H1 (cell line): ENCODE data around the gene CTNND2. TPM values are rescaled to one million over a fixed set of nuclear protein-coding genes. Genes with fewer than 3 reads are reported as not detected.
A peak's percentile ranks its signal among the peaks of the same experiment; 100 is the strongest.

Source experiments
- CTCF ChIA-PET: fragments of 300-600 bp; sonication (Branson Sonifier 250); formaldehyde crosslinking; loops from one replicate; lab custom pipeline; 2021; ENCODE audit not compliant: partially characterized antibody; lab: Charles Lee
- POLR2A ChIA-PET: fragments of 300-600 bp; sonication (Branson Sonifier 250); formaldehyde crosslinking; loops from one replicate; lab custom pipeline; 2021; ENCODE audit warnings: inconsistent platforms; ENCODE audit not compliant: partially characterized antibody; lab: Charles Lee
- DNase-seq, 2 experiments: peaks; one replicate each; pipeline versions ENCODE4 v3.0.0 to v3.0.0-alpha.2; 2010 to 2022; ENCODE audit warnings: low spot score in 2 of 2, low read depth in 1 of 2, mixed read lengths in 1 of 2
- FAIRE-seq: peaks from 2 replicates; lab custom pipeline; 2011; peaks lifted over from hg19 to GRCh38; lab: Jason Lieb, UNC
- H2AFZ ChIP-seq: 2 replicates; pipeline ENCODE4 v1.8.1; 2012; ENCODE audit warnings: low read length, inconsistent platforms
- H2AK5ac ChIP-seq: 2 replicates; pipeline ENCODE4 v1.6.1; 2013; ENCODE audit warnings: low read depth, low read length
- H2BK120ac ChIP-seq: replicated peaks from 2 replicates; pipeline ENCODE3; 2013; ENCODE audit warnings: low read depth, low read length, inconsistent platforms
- H2BK12ac ChIP-seq: 2 replicates; pipeline ENCODE4 v1.6.1; 2013; ENCODE audit warnings: low read depth, low read length
- H2BK15ac ChIP-seq: 2 replicates; pipeline ENCODE4 v1.6.1; 2013; ENCODE audit warnings: low read length
- H2BK20ac ChIP-seq: 2 replicates; pipeline ENCODE4 v1.6.1; 2013; ENCODE audit warnings: low read length
- H2BK5ac ChIP-seq: 2 replicates; pipeline ENCODE4 v1.6.1; 2013; ENCODE audit warnings: low read depth, low read length
- H3K14ac ChIP-seq: 2 replicates; pipeline ENCODE4 v1.6.1; 2013; ENCODE audit warnings: inconsistent platforms; ENCODE audit not compliant: insufficient read length
- H3K18ac ChIP-seq: 2 replicates; pipeline ENCODE4 v1.6.1; 2013; ENCODE audit warnings: low read length; ENCODE audit errors: extremely low read depth
- H3K23ac ChIP-seq: 2 replicates; pipeline ENCODE4 v1.6.1; 2013; ENCODE audit warnings: inconsistent platforms; ENCODE audit not compliant: insufficient read length
- H3K23me2 ChIP-seq: 2 replicates; pipeline ENCODE4 v1.6.1; 2013; ENCODE audit warnings: low read depth, low read length
- H3K27ac ChIP-seq: 2 replicates; pipeline ENCODE4 v1.6.1; 2011; ENCODE audit warnings: low read depth, low read length, inconsistent platforms
- H3K27me3 ChIP-seq, 4 experiments: replicated peaks in 1 of 4; 1 replicate in 1 of 4; 2 replicates in 3 of 4; pipeline versions ENCODE4 v1.6.1 to v1.8.1; 2011 to 2013; ENCODE audit warnings: low read length in 3 of 4, mild to moderate bottlenecking in 3 of 4, inconsistent platforms in 2 of 4, mixed read lengths in 2 of 4, moderate library complexity in 1 of 4; ENCODE audit not compliant: control insufficient read depth in 3 of 4, insufficient read depth in 3 of 4; ENCODE audit errors: extremely low read depth in 1 of 4
- H3K36me3 ChIP-seq, 4 experiments: 2 replicates each; pipeline versions ENCODE4 v1.6.1 to v1.8.1; 2011 to 2013; ENCODE audit warnings: mild to moderate bottlenecking in 4 of 4, low read length in 3 of 4, moderate library complexity in 2 of 4, control low read depth in 1 of 4, inconsistent platforms in 1 of 4; ENCODE audit not compliant: insufficient read depth in 4 of 4, control insufficient read depth in 2 of 4
- H3K4ac ChIP-seq: replicated peaks from 2 replicates; pipeline ENCODE3; 2013; ENCODE audit warnings: low read length, low read depth, mixed read lengths, inconsistent platforms; ENCODE audit not compliant: insufficient read length
- H3K4me1 ChIP-seq, 4 experiments: replicated peaks in 1 of 4; 1 replicate in 1 of 4; 2 replicates in 3 of 4; pipeline versions ENCODE4 v1.6.1 to v1.8.1; 2011 to 2013; ENCODE audit warnings: low read length in 3 of 4, inconsistent platforms in 2 of 4, mixed read lengths in 1 of 4; ENCODE audit not compliant: insufficient read depth in 4 of 4, control insufficient read depth in 3 of 4
- H3K4me2 ChIP-seq, 2 experiments: 2 replicates each; pipeline versions ENCODE4 v1.6.1 to v1.8.1; 2011 to 2013; ENCODE audit warnings: low read depth in 2 of 2, low read length in 2 of 2, control low read depth in 1 of 2, inconsistent platforms in 1 of 2, mild to moderate bottlenecking in 1 of 2; ENCODE audit not compliant: insufficient read depth in 1 of 2
- H3K4me3 ChIP-seq, 4 experiments: fragments of 200-600, 300-600 bp in 1 of 4; sonication (generic), shearing (Covaris generic), sonication (Bioruptor Twin) in 1 of 4; 2 replicates each; pipeline versions ENCODE4 v1.5.1 to v1.8.1; 2011 to 2016; ENCODE audit warnings: low read length in 4 of 4, low read depth in 3 of 4, control low read depth in 2 of 4, inconsistent platforms in 2 of 4, mild to moderate bottlenecking in 2 of 4, mixed read lengths in 1 of 4, moderate library complexity in 1 of 4; ENCODE audit not compliant: insufficient read depth in 2 of 4; ENCODE audit errors: extremely low read depth in 1 of 4
- H3K56ac ChIP-seq: replicated peaks from 2 replicates; pipeline ENCODE3; 2013; ENCODE audit warnings: low read depth, mild to moderate bottlenecking, mixed read lengths, low read length, inconsistent platforms; ENCODE audit not compliant: insufficient read length
- H3K79me1 ChIP-seq: 2 replicates; pipeline ENCODE4 v1.6.1; 2013; ENCODE audit warnings: low read depth, low read length, control low read depth
- H3K79me2 ChIP-seq, 2 experiments: 2 replicates each; pipeline versions ENCODE4 v1.6.1 to v1.8.1; 2012 to 2013; ENCODE audit warnings: low read length in 2 of 2, mild to moderate bottlenecking in 2 of 2, inconsistent platforms in 1 of 2; ENCODE audit not compliant: insufficient read depth in 2 of 2, control insufficient read depth in 1 of 2
- H3K9ac ChIP-seq, 4 experiments: replicated peaks in 1 of 4; 1 replicate in 1 of 4; 2 replicates in 3 of 4; pipeline versions ENCODE4 v1.6.1 to v1.8.1; 2011 to 2013; ENCODE audit warnings: low read depth in 3 of 4, low read length in 3 of 4, control low read depth in 2 of 4, mild to moderate bottlenecking in 2 of 4, moderate library complexity in 2 of 4, inconsistent platforms in 1 of 4; ENCODE audit errors: extremely low read depth in 1 of 4
- H3K9me3 ChIP-seq, 2 experiments: 2 replicates each; pipeline versions ENCODE4 v1.6.1 to v1.8.1; 2012 to 2013; ENCODE audit warnings: mild to moderate bottlenecking in 2 of 2, moderate library complexity in 2 of 2, control low read depth in 1 of 2, inconsistent platforms in 1 of 2, low read depth in 1 of 2, low read length in 1 of 2, mixed read lengths in 1 of 2; ENCODE audit not compliant: insufficient read depth in 2 of 2
- H4K20me1 ChIP-seq, 2 experiments: replicated peaks in 1 of 2; 2 replicates each; pipeline versions ENCODE3 to v1.8.1; 2011 to 2013; ENCODE audit warnings: inconsistent platforms in 2 of 2, low read length in 2 of 2, mild to moderate bottlenecking in 1 of 2; ENCODE audit not compliant: insufficient read depth in 2 of 2, control insufficient read depth in 1 of 2
- H4K5ac ChIP-seq: 2 replicates; pipeline ENCODE4 v1.6.1; 2013; ENCODE audit warnings: low read length, low read depth, mixed read lengths, inconsistent platforms; ENCODE audit not compliant: insufficient read length
- H4K8ac ChIP-seq: 2 replicates; pipeline ENCODE4 v1.8.0; 2013; ENCODE audit warnings: mild to moderate bottlenecking, moderate library complexity, low read length, inconsistent platforms; ENCODE audit not compliant: insufficient read depth; ENCODE audit errors: extremely low read depth
- H4K91ac ChIP-seq: replicated peaks from 2 replicates; pipeline ENCODE3; 2013; ENCODE audit warnings: low read length, mixed read lengths, inconsistent platforms; ENCODE audit not compliant: insufficient read length
- RAD21 ChIP-seq, 2 experiments: IDR thresholded peaks in 1 of 2; conservative IDR thresholded peaks in 1 of 2; 2 replicates each; pipeline ENCODE4 v1.6.1; 2011; ENCODE audit warnings: low read depth in 2 of 2, low read length in 2 of 2, improper control_type of control experiment in 1 of 2, inconsistent platforms in 1 of 2, mild to moderate bottlenecking in 1 of 2, moderate library complexity in 1 of 2
- SAP30 ChIP-seq: fragments of 300-600 bp; sonication (generic); IDR thresholded peaks from 2 replicates; pipeline ENCODE4 v1.7.1; 2012; ENCODE audit warnings: low read length, moderate library complexity, mild to moderate bottlenecking, inconsistent platforms; ENCODE audit not compliant: insufficient read depth, insufficient replicate concordance
- SIN3A ChIP-seq, 2 experiments: IDR thresholded peaks in 1 of 2; conservative IDR thresholded peaks in 1 of 2; 2 replicates each; pipeline ENCODE4 v1.6.1; 2011 to 2012; ENCODE audit warnings: low read length in 2 of 2, improper control_type of control experiment in 1 of 2, low read depth in 1 of 2, mild to moderate bottlenecking in 1 of 2
- SP1 ChIP-seq: IDR thresholded peaks from 2 replicates; pipeline ENCODE4 v1.6.1; 2011; ENCODE audit warnings: low read depth, low read length
- polyA plus RNA-seq, 7 experiments: library from polyadenylated mRNA; depleted of rRNA in 3 of 7; stranded (reverse) in 5 of 7; unstranded in 2 of 7; fragments of >200 nt in 5 of 7; fragments of 200-250 nt in 2 of 7; gene quantifications; 1 replicate in 5 of 7; 2 replicates in 1 of 7; 4 replicates in 1 of 7; pipeline versions ENCODE4 v1.2.1 to v1.2.3, GENCODE V29; 2011 to 2013; ENCODE audit warnings: missing spikeins in 2 of 7, mixed read lengths in 2 of 7
- total RNA-seq: library from RNA; stranded (reverse); fragmentation: NEBNext Ultra II Directional; extraction: Animal tissue kit (Norgen Biotek cat#: 25700); gene quantifications from 2 replicates; pipeline ENCODE4 v1.2.1, GENCODE V29; 2021

Gene CTNND2
- total and polyA plus RNA-seq, 2 of the 8 experiments (the other 6 are each of a cell fraction or from before 2014, with no cell fraction given): 7.4 to 14.2 TPM

DNA sequence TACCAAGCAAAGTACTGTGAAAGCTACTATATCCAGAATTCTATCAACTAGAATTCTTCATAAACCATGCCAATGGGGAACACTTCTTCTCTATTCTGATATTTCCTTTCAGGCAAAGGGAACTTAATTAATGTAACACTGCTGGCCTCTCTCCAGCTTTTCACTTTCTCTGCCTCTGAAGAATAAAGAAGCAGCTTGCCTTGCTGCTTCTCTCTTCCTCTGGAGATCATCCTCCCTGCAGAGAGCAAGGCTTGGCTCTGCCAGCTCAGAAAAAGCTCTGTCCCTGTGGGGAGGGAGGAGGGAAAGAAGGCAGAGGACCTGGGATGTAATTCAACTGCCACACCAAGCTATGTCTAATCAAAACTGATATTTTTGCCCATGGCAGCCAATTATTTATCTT, 6.5 kb downstream of the CTNND2 start:
- POLR2A ChIA-PET: no interaction called here
- no peaks in the 10 kb centered on the region for H3K9me3 ChIP-seq
- no peak overlapping the region for H3K4me3 ChIP-seq
- H2AFZ ChIP-seq: no peak overlapping the region
- peaks cover 0 to 13% of the 10 kb centered on the region in 2 experiments; a peak in 2 of 4 replicates for H3K79me2 ChIP-seq
- peak in 1 of 2 experiments; percentile 7; a peak in 1 of 4 replicates for TF ChIP-seq RAD21 (IDR thresholded peaks at IDR 0.05 in 1 of 2, conservative IDR thresholded peaks at IDR 0.05 in 1 of 2; ENCODE audit: low read depth in 2 of 2, low read length in 2 of 2)
- TF ChIP-seq SIN3A (conservative IDR thresholded peaks at IDR 0.05 in 1 of 2, IDR thresholded peaks at IDR 0.05 in 1 of 2; ENCODE audit: low read depth in 1 of 2, low read length in 2 of 2): 0 out of 4 replicates have a peak, but pooled peaks of 1 of the 2 experiments have one; percentile 31
- TF ChIP-seq SAP30: no peak
- TF ChIP-seq SP1: peak; percentile 34; the same call in 1 of the 2 replicates
- H2BK12ac ChIP-seq: no peak overlapping the region
- no peak overlapping the region for H2BK15ac ChIP-seq
- H3K18ac ChIP-seq: no peak overlapping the region
- no peak overlapping the region for H3K23ac ChIP-seq
- peaks cover 0 to 11% (median 7%) of the 10 kb centered on the region in 4 experiments; a peak in 6 of 7 replicates for H3K27me3 ChIP-seq
- H2BK5ac ChIP-seq: no peak overlapping the region
- H3K9ac ChIP-seq: no peak overlapping the region
- H4K91ac ChIP-seq: no peak overlapping the region
- no peak overlapping the region for H4K5ac ChIP-seq
- no peak overlapping the region for H2BK20ac ChIP-seq
- H3K4me2 ChIP-seq: no peak overlapping the region
- FAIRE-seq (no peak), DNase-seq (no peak)
- H4K8ac ChIP-seq: no peak overlapping the region
- no peaks in the 10 kb centered on the region for H3K36me3 ChIP-seq
- 0 out of 2 replicates have a peak, but pooled peaks cover under 1% of the 10 kb centered on the region for H3K23me2 ChIP-seq
- H3K4ac ChIP-seq: no peak overlapping the region
- peaks cover 2 to 5% of the 10 kb centered on the region in 2 experiments for H4K20me1 ChIP-seq
- H3K79me1 ChIP-seq: no peaks in the 10 kb centered on the region
- no peak overlapping the region for H2BK120ac ChIP-seq
- H3K27ac ChIP-seq: no peak overlapping the region
- CTCF ChIA-PET: interaction anchor here (0.6 to 1.4 kb wide), 4 partner anchors 10 to 1568 kb away, joined by 3 to 4 read pairs (median 4); no protein-coding TSS in a partner anchor
- no peak overlapping the region for H3K56ac ChIP-seq
- peaks cover 0 to 6% (median 2%) of the 10 kb centered on the region in 4 experiments; a peak in 4 of 7 replicates for H3K4me1 ChIP-seq
- H3K14ac ChIP-seq: no peak overlapping the region
- no peak overlapping the region for H2AK5ac ChIP-seq
